ENCODE measurements around the gene GOLGA8K. TPM values are rescaled to one million over a fixed set of nuclear protein-coding genes. Genes with fewer than 3 reads are reported as not detected.
"Not testable (repeated sequence)": the region's sequence is repeated elsewhere in the genome, so short reads cannot be mapped to it uniquely, and the experiment has no call there.

Gene GOLGA8K
- total and polyA plus RNA-seq, 2 of the 8 experiments (the other 6 are each of a cell fraction or from before 2014, with no cell fraction given), result 0.47 to 1.3 TPM

GRCh38 chr15:32370064-32370463 is 33.0 kb downstream of the GOLGA8K start:
- H3K4me3 ChIP-seq (ENCODE audit: extremely low read depth in 1 of 4, insufficient read depth in 2 of 4, low read depth in 3 of 4, low read length in 4 of 4); H3K36me3 ChIP-seq (ENCODE audit: control insufficient read depth in 2 of 4, insufficient read depth in 4 of 4, low read length in 3 of 4); H2BK20ac ChIP-seq (ENCODE audit: low read length); H3K56ac ChIP-seq (replicated peaks; ENCODE audit: insufficient read length, low read depth, low read length); H2BK5ac ChIP-seq (ENCODE audit: low read depth, low read length); H4K5ac ChIP-seq (ENCODE audit: insufficient read length, low read depth, low read length); H4K8ac ChIP-seq (ENCODE audit: extremely low read depth, insufficient read depth, low read length); H4K20me1 ChIP-seq (replicated peaks in 1 of 2; ENCODE audit: control insufficient read depth in 1 of 2, insufficient read depth in 2 of 2, low read length in 2 of 2); FAIRE-seq; H3K9me3 ChIP-seq (ENCODE audit: insufficient read depth in 2 of 2, low read depth in 1 of 2, low read length in 1 of 2); H3K79me1 ChIP-seq (ENCODE audit: low read depth, low read length); H2BK120ac ChIP-seq (replicated peaks; ENCODE audit: low read depth, low read length); H3K27ac ChIP-seq (ENCODE audit: low read depth, low read length); H3K79me2 ChIP-seq (ENCODE audit: control insufficient read depth in 1 of 2, insufficient read depth in 2 of 2, low read length in 2 of 2); H3K23me2 ChIP-seq (ENCODE audit: low read depth, low read length); H3K14ac ChIP-seq (ENCODE audit: insufficient read length); H3K4me2 ChIP-seq (ENCODE audit: insufficient read depth in 1 of 2, low read depth in 2 of 2, low read length in 2 of 2); H4K91ac ChIP-seq (replicated peaks; ENCODE audit: insufficient read length, low read length); H3K4ac ChIP-seq (replicated peaks; ENCODE audit: insufficient read length, low read depth, low read length); H2AFZ ChIP-seq (ENCODE audit: low read length); H3K27me3 ChIP-seq (replicated peaks in 1 of 4; ENCODE audit: control insufficient read depth in 3 of 4, extremely low read depth in 1 of 4, insufficient read depth in 3 of 4, low read length in 3 of 4); H3K9ac ChIP-seq (replicated peaks in 1 of 4; ENCODE audit: extremely low read depth in 1 of 4, low read depth in 3 of 4, low read length in 3 of 4); H3K4me1 ChIP-seq (replicated peaks in 1 of 4; ENCODE audit: control insufficient read depth in 3 of 4, insufficient read depth in 4 of 4, low read length in 3 of 4); H2BK15ac ChIP-seq (ENCODE audit: low read length); DNase-seq (ENCODE audit: low read depth in 1 of 2, low spot score in 2 of 2); H3K18ac ChIP-seq (ENCODE audit: extremely low read depth, low read length); H2BK12ac ChIP-seq (ENCODE audit: low read depth, low read length); CTCF ChIA-PET (ENCODE audit: partially characterized antibody); POLR2A ChIA-PET (ENCODE audit: partially characterized antibody); H2AK5ac ChIP-seq (ENCODE audit: low read depth, low read length); H3K23ac ChIP-seq (ENCODE audit: insufficient read length): not testable (repeated sequence)
- whole genome bisulfite sequencing, 2 experiments (ENCODE audit: extremely low coverage in 1 of 2, insufficient coverage in 1 of 2, insufficient read length in 1 of 2, insufficient replicate concordance in 2 of 2, low coverage in 1 of 2, low lambda C conversion rate in 2 of 2, missing lambda C conversion rate in 1 of 2), result no CpG with 5 or more reads among the region's 2 CpGs

GRCh38 chr15:32366492-32366891 is 36.6 kb downstream of the GOLGA8K start:
- FAIRE-seq; CTCF ChIA-PET (ENCODE audit: partially characterized antibody); H2BK5ac ChIP-seq (ENCODE audit: low read depth, low read length); H3K27me3 ChIP-seq (replicated peaks in 1 of 4; ENCODE audit: control insufficient read depth in 3 of 4, extremely low read depth in 1 of 4, insufficient read depth in 3 of 4, low read length in 3 of 4); H2BK20ac ChIP-seq (ENCODE audit: low read length); H4K8ac ChIP-seq (ENCODE audit: extremely low read depth, insufficient read depth, low read length); H3K79me2 ChIP-seq (ENCODE audit: control insufficient read depth in 1 of 2, insufficient read depth in 2 of 2, low read length in 2 of 2); H4K20me1 ChIP-seq (replicated peaks in 1 of 2; ENCODE audit: control insufficient read depth in 1 of 2, insufficient read depth in 2 of 2, low read length in 2 of 2); H3K4me1 ChIP-seq (replicated peaks in 1 of 4; ENCODE audit: control insufficient read depth in 3 of 4, insufficient read depth in 4 of 4, low read length in 3 of 4); H3K9me3 ChIP-seq (ENCODE audit: insufficient read depth in 2 of 2, low read depth in 1 of 2, low read length in 1 of 2); H3K9ac ChIP-seq (replicated peaks in 1 of 4; ENCODE audit: extremely low read depth in 1 of 4, low read depth in 3 of 4, low read length in 3 of 4); H3K79me1 ChIP-seq (ENCODE audit: low read depth, low read length); H2BK120ac ChIP-seq (replicated peaks; ENCODE audit: low read depth, low read length); H3K4me2 ChIP-seq (ENCODE audit: insufficient read depth in 1 of 2, low read depth in 2 of 2, low read length in 2 of 2); H3K18ac ChIP-seq (ENCODE audit: extremely low read depth, low read length); H2AK5ac ChIP-seq (ENCODE audit: low read depth, low read length); H3K27ac ChIP-seq (ENCODE audit: low read depth, low read length); H3K23ac ChIP-seq (ENCODE audit: insufficient read length); H4K5ac ChIP-seq (ENCODE audit: insufficient read length, low read depth, low read length); H3K4ac ChIP-seq (replicated peaks; ENCODE audit: insufficient read length, low read depth, low read length); H3K36me3 ChIP-seq (ENCODE audit: control insufficient read depth in 2 of 4, insufficient read depth in 4 of 4, low read length in 3 of 4); H3K23me2 ChIP-seq (ENCODE audit: low read depth, low read length); H2BK15ac ChIP-seq (ENCODE audit: low read length); DNase-seq (ENCODE audit: low read depth in 1 of 2, low spot score in 2 of 2); H3K14ac ChIP-seq (ENCODE audit: insufficient read length); H2BK12ac ChIP-seq (ENCODE audit: low read depth, low read length); H3K56ac ChIP-seq (replicated peaks; ENCODE audit: insufficient read length, low read depth, low read length); H3K4me3 ChIP-seq (ENCODE audit: extremely low read depth in 1 of 4, insufficient read depth in 2 of 4, low read depth in 3 of 4, low read length in 4 of 4); H4K91ac ChIP-seq (replicated peaks; ENCODE audit: insufficient read length, low read length); H2AFZ ChIP-seq (ENCODE audit: low read length); POLR2A ChIA-PET (ENCODE audit: partially characterized antibody): not testable (repeated sequence)
- no CpG with 5 or more reads among the region's 7 CpGs for WGBS, 2 experiments (ENCODE audit: extremely low coverage in 1 of 2, insufficient coverage in 1 of 2, insufficient read length in 1 of 2, insufficient replicate concordance in 2 of 2, low coverage in 1 of 2, low lambda C conversion rate in 2 of 2, missing lambda C conversion rate in 1 of 2)

Data from H1 (cell line).